ENCODE data around the gene DAB2IP.

DNA sequence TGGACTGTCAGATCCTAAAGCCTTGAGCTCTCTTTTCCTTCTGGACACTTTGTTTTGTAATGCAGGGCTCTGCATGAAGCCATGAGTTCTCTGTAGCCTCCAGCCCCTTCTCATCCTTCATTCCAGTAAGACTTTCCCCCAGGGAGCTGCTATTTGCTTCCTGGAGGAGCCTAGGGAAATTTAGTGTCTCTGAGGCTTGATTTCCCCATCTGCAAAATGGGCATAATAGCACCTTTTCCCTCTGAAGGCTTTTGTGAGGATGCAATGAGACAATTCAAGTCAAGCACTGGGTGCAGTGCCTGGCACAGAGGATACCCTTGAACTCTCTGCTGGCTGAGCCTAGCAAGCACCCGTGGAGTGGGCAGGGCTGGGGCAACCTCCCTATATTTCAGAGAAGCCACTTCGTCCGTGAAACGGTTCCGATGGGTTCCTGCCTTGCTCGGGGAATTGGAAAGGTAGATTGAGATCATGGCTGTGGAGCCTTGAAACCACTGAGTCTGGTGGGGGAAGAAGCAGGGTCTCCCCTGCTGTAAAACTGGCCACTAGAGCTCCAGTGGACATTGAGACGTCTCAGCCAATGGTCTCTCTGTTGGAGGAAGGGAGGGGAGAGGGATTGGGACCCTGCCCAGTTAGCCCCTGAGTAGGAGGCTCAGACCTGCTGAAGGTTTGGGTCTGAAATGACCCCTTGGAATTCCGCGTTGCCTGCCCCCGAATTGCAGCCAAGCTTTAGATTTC lies 14.3 kb upstream of the DAB2IP start:
- TF ChIP-seq, protein P1, sequence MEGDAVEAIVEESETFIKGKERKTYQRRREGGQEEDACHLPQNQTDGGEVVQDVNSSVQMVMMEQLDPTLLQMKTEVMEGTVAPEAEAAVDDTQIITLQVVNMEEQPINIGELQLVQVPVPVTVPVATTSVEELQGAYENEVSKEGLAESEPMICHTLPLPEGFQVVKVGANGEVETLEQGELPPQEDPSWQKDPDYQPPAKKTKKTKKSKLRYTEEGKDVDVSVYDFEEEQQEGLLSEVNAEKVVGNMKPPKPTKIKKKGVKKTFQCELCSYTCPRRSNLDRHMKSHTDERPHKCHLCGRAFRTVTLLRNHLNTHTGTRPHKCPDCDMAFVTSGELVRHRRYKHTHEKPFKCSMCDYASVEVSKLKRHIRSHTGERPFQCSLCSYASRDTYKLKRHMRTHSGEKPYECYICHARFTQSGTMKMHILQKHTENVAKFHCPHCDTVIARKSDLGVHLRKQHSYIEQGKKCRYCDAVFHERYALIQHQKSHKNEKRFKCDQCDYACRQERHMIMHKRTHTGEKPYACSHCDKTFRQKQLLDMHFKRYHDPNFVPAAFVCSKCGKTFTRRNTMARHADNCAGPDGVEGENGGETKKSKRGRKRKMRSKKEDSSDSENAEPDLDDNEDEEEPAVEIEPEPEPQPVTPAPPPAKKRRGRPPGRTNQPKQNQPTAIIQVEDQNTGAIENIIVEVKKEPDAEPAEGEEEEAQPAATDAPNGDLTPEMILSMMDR (conservative IDR thresholded peaks at IDR 0.05; ENCODE audit: low read depth, low read length), result no peak
- TF ChIP-seq RFX5 (IDR thresholded peaks at IDR 0.05; ENCODE audit: low read depth, low read length), result no peak
- no peak for TF ChIP-seq POLR2A (IDR thresholded peaks at IDR 0.05; ENCODE audit: low read depth, low read length)
- no peak for TF ChIP-seq MAZ (IDR thresholded peaks at IDR 0.05; ENCODE audit: borderline replicate concordance, low read depth, low read length)
- TF ChIP-seq, protein P2, sequence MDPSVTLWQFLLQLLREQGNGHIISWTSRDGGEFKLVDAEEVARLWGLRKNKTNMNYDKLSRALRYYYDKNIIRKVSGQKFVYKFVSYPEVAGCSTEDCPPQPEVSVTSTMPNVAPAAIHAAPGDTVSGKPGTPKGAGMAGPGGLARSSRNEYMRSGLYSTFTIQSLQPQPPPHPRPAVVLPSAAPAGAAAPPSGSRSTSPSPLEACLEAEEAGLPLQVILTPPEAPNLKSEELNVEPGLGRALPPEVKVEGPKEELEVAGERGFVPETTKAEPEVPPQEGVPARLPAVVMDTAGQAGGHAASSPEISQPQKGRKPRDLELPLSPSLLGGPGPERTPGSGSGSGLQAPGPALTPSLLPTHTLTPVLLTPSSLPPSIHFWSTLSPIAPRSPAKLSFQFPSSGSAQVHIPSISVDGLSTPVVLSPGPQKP (IDR thresholded peaks at IDR 0.05; ENCODE audit: borderline replicate concordance, low read depth, low read length), result no peak
